ENCODE data around the gene PDCD11. TPM values are rescaled to one million over a fixed set of nuclear protein-coding genes. Genes with fewer than 3 reads are reported as not detected.

The PDCD11 gene
- total RNA-seq, 1 donor from 2014 or later, result 56.1 TPM

- H3K4me3 Mint-ChIP-seq (ENCODE audit: low read depth), result no peak overlapping the region
- H3K27ac Mint-ChIP-seq, result peak overlapping the region; percentile 33
- no peak for DNase-seq (ENCODE audit: low spot score, unreplicated experiment)
- no peaks in the 10 kb centered on the region for H3K9me3 Mint-ChIP-seq (ENCODE audit: low read depth)
- peaks cover 27% of the 10 kb centered on the region for H3K36me3 Mint-ChIP-seq (ENCODE audit: insufficient read depth)
- H3K27me3 Mint-ChIP-seq, result no peaks in the 10 kb centered on the region
- TF ChIP-seq CTCF (IDR thresholded peaks at IDR 0.05; ENCODE audit: unreplicated experiment), result no peak
- H3K4me1 Mint-ChIP-seq (ENCODE audit: low read depth), result peaks cover 7% of the 10 kb centered on the region
Measured at GRCh38 chr10:103441611-103442010, 45.2 kb downstream of the PDCD11 start.

GRCh38 chr10:103442031-103442461, 45.6 kb downstream of the PDCD11 start:
- Mint-ChIP-seq H3K27me3 (no peaks in the 10 kb centered on the region), H3K36me3 (ENCODE audit: insufficient read depth) (peaks cover 28% of the 10 kb centered on the region)

GRCh38 chr10:103443475-103444185, 47.2 kb downstream of the PDCD11 start:
- no peak for TF ChIP-seq CTCF (IDR thresholded peaks at IDR 0.05; ENCODE audit: unreplicated experiment)
- peaks cover 27% of the 10 kb centered on the region for H3K36me3 Mint-ChIP-seq (ENCODE audit: insufficient read depth)
- no peak for DNase-seq (ENCODE audit: low spot score, unreplicated experiment)
- H3K27me3 Mint-ChIP-seq, result no peaks in the 10 kb centered on the region
- no peak overlapping the region for H3K27ac Mint-ChIP-seq
- H3K4me3 Mint-ChIP-seq (ENCODE audit: low read depth), result no peak overlapping the region
- peaks cover 7% of the 10 kb centered on the region for H3K4me1 Mint-ChIP-seq (ENCODE audit: low read depth)
- no peaks in the 10 kb centered on the region for H3K9me3 Mint-ChIP-seq (ENCODE audit: low read depth)

More at GRCh38 chr10:103442031-103442461, 45.6 kb downstream of the PDCD11 start:
- Mint-ChIP-seq H3K27ac (peak overlapping the region; percentile 33), H3K4me3 (ENCODE audit: low read depth) (no peak overlapping the region), H3K4me1 (ENCODE audit: low read depth) (peaks cover 7% of the 10 kb centered on the region), H3K9me3 (ENCODE audit: low read depth) (no peaks in the 10 kb centered on the region)
- no peak for TF ChIP-seq CTCF (IDR thresholded peaks at IDR 0.05; ENCODE audit: unreplicated experiment)
- no peak for DNase-seq (ENCODE audit: low spot score, unreplicated experiment)

GRCh38 chr10:103444478-103444877, 48.1 kb downstream of the PDCD11 start:
- TF ChIP-seq CTCF (IDR thresholded peaks at IDR 0.05; ENCODE audit: unreplicated experiment), result no peak
- Mint-ChIP-seq H3K36me3 (ENCODE audit: insufficient read depth) (peaks cover 30% of the 10 kb centered on the region), H3K9me3 (ENCODE audit: low read depth) (no peaks in the 10 kb centered on the region), H3K27me3 (no peaks in the 10 kb centered on the region), H3K27ac (no peak overlapping the region), H3K4me3 (ENCODE audit: low read depth) (no peak overlapping the region), H3K4me1 (ENCODE audit: low read depth) (peaks cover 7% of the 10 kb centered on the region)
- DNase-seq (ENCODE audit: low spot score, unreplicated experiment), result no peak

GRCh38 chr10:103445366-103445765, 48.9 kb downstream of the PDCD11 start:
- no peak overlapping the region for H3K4me3 Mint-ChIP-seq (ENCODE audit: low read depth)
- H3K36me3 Mint-ChIP-seq (ENCODE audit: insufficient read depth), result peaks cover 24% of the 10 kb centered on the region
- no peaks in the 10 kb centered on the region for H3K4me1 Mint-ChIP-seq (ENCODE audit: low read depth)
- no peak for DNase-seq (ENCODE audit: low spot score, unreplicated experiment)
- H3K9me3 Mint-ChIP-seq (ENCODE audit: low read depth), result no peaks in the 10 kb centered on the region
- no peaks in the 10 kb centered on the region for H3K27me3 Mint-ChIP-seq
- TF ChIP-seq CTCF (IDR thresholded peaks at IDR 0.05; ENCODE audit: unreplicated experiment), result no peak
- H3K27ac Mint-ChIP-seq, result no peak overlapping the region
